ENCODE results near the gene EFNA4. TPM values are rescaled to one million over a fixed set of nuclear protein-coding genes. Genes with fewer than 3 reads are reported as not detected.

The EFNA4 gene
- total and polyA plus RNA-seq, 2 experiments from 2014 or later: 4.6 to 5.5 TPM

DNA sequence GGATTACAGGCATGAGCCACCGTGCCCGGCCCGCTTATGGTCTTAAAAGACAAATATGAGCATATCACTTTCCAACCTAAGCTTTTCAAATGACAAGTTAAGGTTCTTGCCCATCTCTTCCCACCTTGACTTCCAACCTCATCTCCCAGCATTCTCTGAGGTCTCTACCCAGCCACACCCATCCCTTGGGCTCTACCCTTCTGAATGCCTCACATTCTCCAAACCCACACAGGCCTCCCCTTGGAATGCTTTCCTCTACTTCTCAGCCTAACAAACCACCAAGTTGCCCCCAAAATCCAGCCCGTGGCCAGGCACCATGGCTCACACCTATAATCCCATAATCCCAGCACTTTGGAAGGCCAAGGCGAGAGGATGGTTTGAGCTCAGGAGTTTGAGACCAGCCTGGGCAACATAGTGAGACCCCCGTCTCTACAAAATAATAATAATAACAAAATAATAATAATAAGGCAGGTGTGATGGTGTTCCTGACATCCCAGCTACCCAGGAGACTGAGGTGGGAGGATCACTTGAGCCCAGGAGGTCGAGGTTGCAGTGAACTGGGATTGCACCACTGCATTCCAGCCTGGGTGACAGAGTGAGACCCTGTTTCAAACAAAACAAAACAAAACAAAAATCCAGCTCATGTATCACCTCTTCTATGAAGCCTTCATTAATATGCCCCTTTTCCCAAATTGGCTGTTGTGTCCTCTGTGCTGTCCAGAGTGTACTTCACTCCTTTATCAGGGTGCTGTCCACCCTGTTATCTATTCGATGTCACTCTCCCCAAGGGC lies 41.2 kb upstream of the EFNA4 start:
- Histone ChIP-seq H3K9me3 (ENCODE audit: low read depth) (no peaks in the 10 kb centered on the region), H3K79me2 (ENCODE audit: insufficient read depth) (no peaks in the 10 kb centered on the region), H3K9me2 (ENCODE audit: insufficient read depth) (no peaks in the 10 kb centered on the region), H3K4me3 (no peak overlapping the region), H3K36me3 (ENCODE audit: low read depth) (no peaks in the 10 kb centered on the region), H2AFZ (no peak overlapping the region), H3K27me3 (replicated peaks; ENCODE audit: insufficient read depth) (no peaks in the 10 kb centered on the region), H3K4me1 (ENCODE audit: insufficient read depth) (peaks cover 11% of the 10 kb centered on the region), H4K20me1 (ENCODE audit: insufficient read depth) (no peaks in the 10 kb centered on the region), H3F3A (ENCODE audit: insufficient read depth) (no peaks in the 10 kb centered on the region), H3K4me2 (ENCODE audit: unreplicated experiment) (no peak overlapping the region), H3K27ac (no peak overlapping the region), H3K9ac (no peak overlapping the region)
- TF ChIP-seq EZH2phosphoT487 (IDR thresholded peaks at IDR 0.05; ENCODE audit: insufficient read depth, low read depth): no peak
- TF ChIP-seq EZH2 (IDR thresholded peaks at IDR 0.05; ENCODE audit: insufficient read depth, poor library complexity, severe bottlenecking): no peak
- in situ Hi-C loops (cut with MboI): no loop called here
- DNase-seq: no peak
- WGBS, 2 experiments (ENCODE audit: low coverage in 1 of 2, low lambda C conversion rate in 2 of 2, missing lambda C conversion rate in 2 of 2): 80 to 85% methylated on average over 8 of the region's 8 CpGs

DNA sequence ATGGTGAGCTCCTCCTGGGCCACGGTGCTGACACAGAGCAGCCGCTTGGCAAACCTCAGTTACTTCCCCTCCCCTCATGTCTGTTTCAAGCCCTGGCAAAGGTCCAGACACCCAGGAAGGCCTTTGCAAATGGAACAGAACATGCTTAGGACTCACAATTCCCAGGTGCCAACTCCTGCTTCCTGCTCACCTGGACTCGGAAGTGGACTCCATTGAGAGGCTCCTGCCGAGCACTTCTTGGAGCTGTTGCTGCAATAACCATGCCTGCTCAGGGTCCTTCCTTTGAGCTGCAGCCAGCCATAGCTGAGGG lies 40.7 kb upstream of the EFNA4 start:
- H3K27me3 ChIP-seq (replicated peaks; ENCODE audit: insufficient read depth): no peaks in the 10 kb centered on the region
- TF ChIP-seq EZH2phosphoT487 (IDR thresholded peaks at IDR 0.05; ENCODE audit: insufficient read depth, low read depth): no peak
- no peak for TF ChIP-seq EZH2 (IDR thresholded peaks at IDR 0.05; ENCODE audit: insufficient read depth, poor library complexity, severe bottlenecking)
- H2AFZ ChIP-seq: no peak overlapping the region
- no peak overlapping the region for H3K27ac ChIP-seq
- H3K9me3 ChIP-seq (ENCODE audit: low read depth): no peaks in the 10 kb centered on the region
- H3K4me2 ChIP-seq (ENCODE audit: unreplicated experiment): no peak overlapping the region
- 35 to 41% methylated on average over 4 of the region's 4 CpGs for WGBS, 2 experiments (ENCODE audit: low coverage in 1 of 2, low lambda C conversion rate in 2 of 2, missing lambda C conversion rate in 2 of 2)
- peaks cover 8% of the 10 kb centered on the region for H3K4me1 ChIP-seq (ENCODE audit: insufficient read depth)
- H4K20me1 ChIP-seq (ENCODE audit: insufficient read depth): no peaks in the 10 kb centered on the region
- H3F3A ChIP-seq (ENCODE audit: insufficient read depth): no peaks in the 10 kb centered on the region
- H3K36me3 ChIP-seq (ENCODE audit: low read depth): no peaks in the 10 kb centered on the region
- DNase-seq: peak; percentile 15
- H3K79me2 ChIP-seq (ENCODE audit: insufficient read depth): no peaks in the 10 kb centered on the region
- H3K9ac ChIP-seq: no peak overlapping the region
- no peaks in the 10 kb centered on the region for H3K9me2 ChIP-seq (ENCODE audit: insufficient read depth)
- in situ Hi-C loops (cut with MboI): no loop called here
- no peak overlapping the region for H3K4me3 ChIP-seq

DNA sequence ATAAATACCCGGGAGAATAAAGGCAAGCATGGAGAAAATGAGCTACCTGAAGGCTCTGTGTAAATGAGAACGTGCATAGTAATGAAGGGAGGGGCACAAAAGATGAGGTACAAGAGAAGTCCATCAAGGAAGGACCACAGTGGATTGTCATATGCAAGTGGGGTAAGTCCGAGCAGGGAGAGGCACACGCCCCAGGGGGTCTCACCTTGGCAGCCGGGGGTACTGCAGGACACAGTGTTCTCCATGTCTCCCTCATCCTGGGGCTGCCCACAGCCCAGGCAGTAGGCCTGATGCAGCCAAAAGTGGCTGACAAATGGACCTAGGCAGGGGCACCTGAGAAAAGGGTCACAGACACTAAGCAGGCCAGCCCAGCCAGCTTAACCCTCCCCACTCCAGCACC lies 39.9 kb upstream of the EFNA4 start:
- TF ChIP-seq EZH2phosphoT487 (IDR thresholded peaks at IDR 0.05; ENCODE audit: insufficient read depth, low read depth) (no peak), EZH2 (IDR thresholded peaks at IDR 0.05; ENCODE audit: insufficient read depth, poor library complexity, severe bottlenecking) (no peak)
- Histone ChIP-seq H3K4me3 (no peak overlapping the region), H3K9me2 (ENCODE audit: insufficient read depth) (no peaks in the 10 kb centered on the region), H3F3A (ENCODE audit: insufficient read depth) (no peaks in the 10 kb centered on the region), H3K9me3 (ENCODE audit: low read depth) (no peaks in the 10 kb centered on the region), H3K79me2 (ENCODE audit: insufficient read depth) (no peaks in the 10 kb centered on the region), H3K36me3 (ENCODE audit: low read depth) (no peaks in the 10 kb centered on the region), H4K20me1 (ENCODE audit: insufficient read depth) (no peaks in the 10 kb centered on the region), H3K27ac (no peak overlapping the region), H2AFZ (no peak overlapping the region), H3K9ac (no peak overlapping the region), H3K27me3 (replicated peaks; ENCODE audit: insufficient read depth) (no peaks in the 10 kb centered on the region), H3K4me2 (ENCODE audit: unreplicated experiment) (no peak overlapping the region), H3K4me1 (ENCODE audit: insufficient read depth) (peaks cover 5% of the 10 kb centered on the region; the same call in 1 of the 2 replicates)
- DNase-seq: no peak
- in situ Hi-C loops (cut with MboI): no loop called here
- WGBS, 2 experiments (ENCODE audit: low coverage in 1 of 2, low lambda C conversion rate in 2 of 2, missing lambda C conversion rate in 2 of 2): 75 to 80% methylated on average over 5 of the region's 5 CpGs

DNA sequence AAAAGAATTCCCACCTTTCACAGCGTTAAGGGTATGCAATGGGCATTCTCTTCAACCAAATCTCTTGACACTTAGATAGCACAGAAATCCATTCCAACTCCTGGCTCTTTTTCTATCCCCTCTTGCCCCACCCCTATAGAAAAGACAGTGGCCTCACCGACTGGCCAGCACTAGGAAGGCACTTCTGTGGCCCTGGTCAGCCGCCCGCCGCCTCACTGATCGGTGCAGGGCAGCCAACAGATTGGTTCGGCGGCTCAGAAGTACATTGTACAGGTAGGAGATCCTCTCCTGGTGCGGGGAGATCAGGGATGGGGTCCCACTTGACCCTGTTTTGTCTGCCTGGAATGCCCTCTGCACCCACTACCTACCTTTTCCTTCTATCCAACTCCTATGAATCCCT lies 39.2 kb upstream of the EFNA4 start:
- no peak overlapping the region for H3K4me3 ChIP-seq
- no peak for TF ChIP-seq EZH2phosphoT487 (IDR thresholded peaks at IDR 0.05; ENCODE audit: insufficient read depth, low read depth)
- TF ChIP-seq EZH2 (IDR thresholded peaks at IDR 0.05; ENCODE audit: insufficient read depth, poor library complexity, severe bottlenecking): no peak
- H3K4me2 ChIP-seq (ENCODE audit: unreplicated experiment): no peak overlapping the region
- H3K9me2 ChIP-seq (ENCODE audit: insufficient read depth): no peaks in the 10 kb centered on the region
- no peaks in the 10 kb centered on the region for H3K79me2 ChIP-seq (ENCODE audit: insufficient read depth)
- no peak overlapping the region for H3K27ac ChIP-seq
- peaks cover 5% of the 10 kb centered on the region; the same call in 1 of the 2 replicates for H3K4me1 ChIP-seq (ENCODE audit: insufficient read depth)
- H3K27me3 ChIP-seq (replicated peaks; ENCODE audit: insufficient read depth): no peaks in the 10 kb centered on the region
- DNase-seq: no peak
- no peak overlapping the region for H2AFZ ChIP-seq
- H3F3A ChIP-seq (ENCODE audit: insufficient read depth): no peaks in the 10 kb centered on the region
- H3K36me3 ChIP-seq (ENCODE audit: low read depth): no peaks in the 10 kb centered on the region
- in situ Hi-C loops (cut with MboI): no loop called here
- H3K9me3 ChIP-seq (ENCODE audit: low read depth): no peaks in the 10 kb centered on the region
- H4K20me1 ChIP-seq (ENCODE audit: insufficient read depth): no peaks in the 10 kb centered on the region
- WGBS, 2 experiments (ENCODE audit: low coverage in 1 of 2, low lambda C conversion rate in 2 of 2, missing lambda C conversion rate in 2 of 2): 90 to 98% methylated on average over 9 of the region's 9 CpGs
- no peak overlapping the region for H3K9ac ChIP-seq

All from GM23248 (cell line).